ENCODE results near the gene ATP13A4. TPM values are rescaled to one million over a fixed set of nuclear protein-coding genes. Genes with fewer than 3 reads are reported as not detected.

The ATP13A4 gene
- total and polyA plus RNA-seq, 7 donors = 0.10 to 0.36 (median 0.22) TPM; not detected in 3

DNA sequence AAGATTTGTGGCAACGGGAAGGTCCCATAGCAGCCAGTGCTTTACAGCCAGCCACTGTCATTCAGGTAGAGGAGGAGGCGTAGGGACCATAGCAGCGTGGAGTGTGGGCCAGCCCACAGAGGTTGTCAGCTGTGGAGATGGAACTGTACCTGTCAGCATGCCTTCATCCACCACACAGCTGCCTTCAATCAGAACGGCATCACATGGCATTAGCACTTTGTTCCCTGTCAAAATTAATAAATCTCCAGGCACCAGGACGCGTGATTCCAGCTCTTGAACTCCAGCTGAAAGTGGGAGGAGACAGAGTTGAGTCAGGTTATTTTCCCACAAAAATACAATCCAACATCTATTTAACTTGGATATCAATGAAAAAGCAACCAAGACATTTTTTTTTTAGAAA lies 84.0 kb downstream of the ATP13A4 start:
- H3K9me3 ChIP-seq = no peaks in the 10 kb centered on the region
- DNase-seq = no peak
- H3K36me3 ChIP-seq (ENCODE audit: insufficient read depth in 1 of 2, low read depth in 1 of 2) = no peaks in the 10 kb centered on the region
- ATAC-seq = no peak
- TF ChIP-seq, protein P1, sequence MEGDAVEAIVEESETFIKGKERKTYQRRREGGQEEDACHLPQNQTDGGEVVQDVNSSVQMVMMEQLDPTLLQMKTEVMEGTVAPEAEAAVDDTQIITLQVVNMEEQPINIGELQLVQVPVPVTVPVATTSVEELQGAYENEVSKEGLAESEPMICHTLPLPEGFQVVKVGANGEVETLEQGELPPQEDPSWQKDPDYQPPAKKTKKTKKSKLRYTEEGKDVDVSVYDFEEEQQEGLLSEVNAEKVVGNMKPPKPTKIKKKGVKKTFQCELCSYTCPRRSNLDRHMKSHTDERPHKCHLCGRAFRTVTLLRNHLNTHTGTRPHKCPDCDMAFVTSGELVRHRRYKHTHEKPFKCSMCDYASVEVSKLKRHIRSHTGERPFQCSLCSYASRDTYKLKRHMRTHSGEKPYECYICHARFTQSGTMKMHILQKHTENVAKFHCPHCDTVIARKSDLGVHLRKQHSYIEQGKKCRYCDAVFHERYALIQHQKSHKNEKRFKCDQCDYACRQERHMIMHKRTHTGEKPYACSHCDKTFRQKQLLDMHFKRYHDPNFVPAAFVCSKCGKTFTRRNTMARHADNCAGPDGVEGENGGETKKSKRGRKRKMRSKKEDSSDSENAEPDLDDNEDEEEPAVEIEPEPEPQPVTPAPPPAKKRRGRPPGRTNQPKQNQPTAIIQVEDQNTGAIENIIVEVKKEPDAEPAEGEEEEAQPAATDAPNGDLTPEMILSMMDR (IDR thresholded peaks at IDR 0.05) = no peak
- no peaks in the 10 kb centered on the region for H3K4me1 ChIP-seq
- 59 to 64% (median 60%) methylated on average over 6 of the region's 6 CpGs for WGBS, 3 donors
- H3K27me3 ChIP-seq (ENCODE audit: insufficient read depth in 3 of 3, low read length in 2 of 3) = no peaks in the 10 kb centered on the region
- intact Hi-C loops (cut with DNase I) = no loop called here
- H3K4me3 ChIP-seq = no peak overlapping the region
- no peak overlapping the region for H3K27ac ChIP-seq

DNA sequence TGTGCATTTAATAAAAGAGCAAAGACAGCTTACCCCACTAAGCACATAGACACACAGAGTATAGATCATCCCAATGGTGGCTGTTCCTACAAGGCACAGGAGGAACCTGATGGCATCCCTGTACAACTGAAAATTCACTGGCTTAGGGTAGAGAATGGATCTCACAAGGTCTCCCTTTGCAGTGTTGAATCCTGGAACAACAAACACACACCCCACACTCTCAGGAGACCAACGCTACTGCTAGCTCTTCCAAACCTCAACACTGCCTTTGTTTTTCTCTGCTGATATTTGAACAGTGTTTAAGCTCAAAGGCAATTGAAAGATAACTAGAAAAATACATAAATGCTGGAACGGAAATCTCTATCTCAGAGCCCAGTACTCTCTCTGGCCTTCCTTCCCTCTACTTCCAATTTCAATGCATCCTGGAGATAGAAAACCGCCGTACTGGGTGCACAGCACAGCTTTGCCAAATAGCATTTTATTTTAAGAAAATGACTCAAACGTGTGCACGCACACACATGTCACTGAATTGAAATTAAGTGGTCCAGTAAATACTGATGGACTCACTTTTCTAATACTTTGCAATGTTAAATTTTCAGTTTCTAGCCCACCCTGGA lies 88.6 kb downstream of the ATP13A4 start:
- Histone ChIP-seq H3K36me3 (ENCODE audit: insufficient read depth in 1 of 2, low read depth in 1 of 2) (no peaks in the 10 kb centered on the region), H3K4me3 (no peak overlapping the region), H3K4me1 (no peaks in the 10 kb centered on the region), H3K27ac (no peak overlapping the region), H3K27me3 (ENCODE audit: insufficient read depth in 3 of 3, low read length in 2 of 3) (no peaks in the 10 kb centered on the region), H3K9me3 (no peaks in the 10 kb centered on the region)
- ATAC-seq (no peak), DNase-seq (no peak)
- WGBS, 3 donors = 70 to 73% (median 71%) methylated on average over 6 of the region's 6 CpGs
- TF ChIP-seq, protein P1 (IDR thresholded peaks at IDR 0.05) = no peak
- intact Hi-C loops (cut with DNase I) = no loop called here

DNA sequence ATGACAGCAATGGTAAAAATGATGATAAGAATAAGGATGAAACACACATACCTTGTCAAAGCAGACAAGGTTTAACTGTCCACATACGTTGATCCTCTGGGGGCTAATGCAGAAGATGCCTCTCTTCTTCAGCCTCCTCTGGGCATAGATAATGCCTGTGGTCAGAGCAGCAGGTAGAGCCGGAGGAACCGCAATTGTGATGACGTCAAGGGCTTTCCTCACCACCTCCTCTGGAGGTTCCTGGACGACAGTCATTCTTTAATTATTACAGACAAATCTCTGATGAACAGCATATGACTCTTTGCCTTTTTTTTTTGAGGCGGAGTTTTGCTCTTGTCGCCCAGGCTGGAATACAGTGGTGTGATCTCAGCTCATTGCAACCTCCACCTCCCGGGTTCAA lies 89.8 kb downstream of the ATP13A4 start:
- no peaks in the 10 kb centered on the region for H3K9me3 ChIP-seq
- no peaks in the 10 kb centered on the region for H3K4me1 ChIP-seq
- intact Hi-C loops (cut with DNase I) = loop anchor here (5.0 kb wide), 2 partner anchors 102 to 107 kb away; no protein-coding TSS in a partner anchor
- ATAC-seq = no peak
- no peak overlapping the region for H3K4me3 ChIP-seq
- no peak for DNase-seq
- 91 to 95% (median 94%) methylated on average over 8 of the region's 8 CpGs for WGBS, 3 donors
- no peaks in the 10 kb centered on the region for H3K36me3 ChIP-seq (ENCODE audit: insufficient read depth in 1 of 2, low read depth in 1 of 2)
- H3K27ac ChIP-seq = no peak overlapping the region
- TF ChIP-seq, protein P1 (IDR thresholded peaks at IDR 0.05) = no peak
- no peaks in the 10 kb centered on the region for H3K27me3 ChIP-seq (ENCODE audit: insufficient read depth in 3 of 3, low read length in 2 of 3)

DNA sequence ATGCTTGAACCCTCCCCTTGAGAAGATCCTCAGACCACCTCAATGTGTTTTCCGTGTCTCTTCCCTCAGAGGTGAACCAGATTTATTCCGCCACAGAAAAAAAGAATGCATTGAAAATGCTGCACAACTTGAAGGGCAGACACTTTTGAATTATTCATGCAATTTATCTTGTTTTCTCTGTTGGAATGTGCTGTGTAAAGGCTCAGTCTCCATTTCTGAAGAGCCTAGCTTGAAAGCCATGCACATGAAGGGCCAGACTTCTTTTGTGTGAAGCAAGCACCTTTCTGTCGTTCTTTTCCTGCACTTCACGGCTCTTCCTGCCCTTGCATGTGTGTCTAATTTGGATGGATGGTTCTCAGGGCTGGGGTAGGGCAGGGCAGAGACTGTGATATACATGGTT lies 97.2 kb downstream of the ATP13A4 start:
- Histone ChIP-seq H3K36me3 (ENCODE audit: insufficient read depth in 1 of 2, low read depth in 1 of 2) (no peaks in the 10 kb centered on the region), H3K27ac (no peak overlapping the region), H3K4me1 (no peaks in the 10 kb centered on the region), H3K27me3 (ENCODE audit: insufficient read depth in 3 of 3, low read length in 2 of 3) (no peaks in the 10 kb centered on the region), H3K9me3 (no peaks in the 10 kb centered on the region), H3K4me3 (no peak overlapping the region)
- DNase-seq (no peak), ATAC-seq (no peak)
- intact Hi-C loops (cut with DNase I) = no loop called here
- WGBS, 3 donors = 60 to 68% (median 66%) methylated on average over 4 of the region's 4 CpGs
- TF ChIP-seq, protein P1 (IDR thresholded peaks at IDR 0.05) = no peak

DNA sequence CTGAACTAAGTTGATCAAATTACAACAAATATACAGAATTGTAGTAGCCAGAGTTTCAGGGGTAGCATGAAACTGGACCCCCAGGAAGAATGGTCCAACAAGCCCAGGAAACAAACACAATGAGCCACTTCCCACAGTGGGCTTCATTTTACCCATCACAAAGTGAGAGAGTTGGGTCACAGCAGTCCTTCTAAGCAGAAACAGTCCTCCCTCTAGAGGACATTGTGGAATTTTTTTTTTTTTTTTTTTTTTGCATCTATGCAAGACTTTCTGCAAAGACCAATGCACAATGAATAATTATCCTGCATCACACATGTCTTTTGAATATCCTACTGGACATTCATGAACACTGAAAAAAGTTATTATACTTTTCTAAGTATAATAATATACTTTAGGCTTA lies 102.4 kb downstream of the ATP13A4 start:
- TF ChIP-seq, protein P1 (IDR thresholded peaks at IDR 0.05) = peak; percentile 11
- Histone ChIP-seq H3K4me3 (no peak overlapping the region), H3K27ac (no peak overlapping the region), H3K4me1 (no peaks in the 10 kb centered on the region), H3K27me3 (ENCODE audit: insufficient read depth in 3 of 3, low read length in 2 of 3) (no peaks in the 10 kb centered on the region), H3K9me3 (no peaks in the 10 kb centered on the region), H3K36me3 (ENCODE audit: insufficient read depth in 1 of 2, low read depth in 1 of 2) (no peaks in the 10 kb centered on the region)
- ATAC-seq = no peak
- DNase-seq = no peak
- intact Hi-C loops (cut with DNase I) = no loop called here

Data from psoas muscle (tissue), 8 donors.